H1 (cell line): ENCODE data around the gene PTX4. TPM values are rescaled to one million over a fixed set of nuclear protein-coding genes. Genes with fewer than 3 reads are reported as not detected.

Experiments
- CBX5 ChIP-seq: fragments of 300-800, 300-1000 bp; sonication (generic); IDR thresholded peaks from 2 replicates; pipeline ENCODE4 v1.7.1; 2016; ENCODE audit warnings: antibody characterized with exemption, low read length, low read depth
- CHD2 ChIP-seq: IDR thresholded peaks from 2 replicates; pipeline ENCODE4 v1.6.1; 2012; ENCODE audit warnings: low read length, improper control_type of control experiment
- CREB1 ChIP-seq: IDR thresholded peaks from 2 replicates; pipeline ENCODE4 v1.6.1; 2012; ENCODE audit warnings: inconsistent platforms
- JUN ChIP-seq: IDR thresholded peaks from 2 replicates; pipeline ENCODE4 v1.6.1; 2011; ENCODE audit warnings: low read depth, mild to moderate bottlenecking, improper control_type of control experiment, low read length
- MAFK ChIP-seq: IDR thresholded peaks from 2 replicates; pipeline ENCODE4 v1.6.1; 2012; ENCODE audit warnings: low read depth, mild to moderate bottlenecking, improper control_type of control experiment, low read length
- PHF8 ChIP-seq: fragments of 200-600 bp; sonication (generic); conservative IDR thresholded peaks from 2 replicates; pipeline ENCODE4 v1.7.1; 2012; ENCODE audit warnings: low read depth, mild to moderate bottlenecking, inconsistent platforms, low read length, moderate library complexity
- POLR2AphosphoS5 ChIP-seq: IDR thresholded peaks from 2 replicates; pipeline ENCODE4 v1.6.1; 2011; ENCODE audit warnings: low read depth, low read length
- SAP30 ChIP-seq: fragments of 300-600 bp; sonication (generic); IDR thresholded peaks from 2 replicates; pipeline ENCODE4 v1.7.1; 2012; ENCODE audit warnings: low read length, moderate library complexity, mild to moderate bottlenecking, inconsistent platforms; ENCODE audit not compliant: insufficient read depth, insufficient replicate concordance
- SP1 ChIP-seq: IDR thresholded peaks from 2 replicates; pipeline ENCODE4 v1.6.1; 2011; ENCODE audit warnings: low read depth, low read length
- polyA plus RNA-seq, 7 experiments: library from polyadenylated mRNA; depleted of rRNA in 3 of 7; stranded (reverse) in 5 of 7; unstranded in 2 of 7; fragments of >200 nt in 5 of 7; fragments of 200-250 nt in 2 of 7; gene quantifications; 1 replicate in 5 of 7; 2 replicates in 1 of 7; 4 replicates in 1 of 7; pipeline versions ENCODE4 v1.2.1 to v1.2.3, GENCODE V29; 2011 to 2013; ENCODE audit warnings: missing spikeins in 2 of 7, mixed read lengths in 2 of 7
- total RNA-seq: library from RNA; stranded (reverse); fragmentation: NEBNext Ultra II Directional; extraction: Animal tissue kit (Norgen Biotek cat#: 25700); gene quantifications from 2 replicates; pipeline ENCODE4 v1.2.1, GENCODE V29; 2021

Gene PTX4
- total and polyA plus RNA-seq, 2 of the 8 experiments (the other 6 are each of a cell fraction or from before 2014, with no cell fraction given) = not detected

DNA sequence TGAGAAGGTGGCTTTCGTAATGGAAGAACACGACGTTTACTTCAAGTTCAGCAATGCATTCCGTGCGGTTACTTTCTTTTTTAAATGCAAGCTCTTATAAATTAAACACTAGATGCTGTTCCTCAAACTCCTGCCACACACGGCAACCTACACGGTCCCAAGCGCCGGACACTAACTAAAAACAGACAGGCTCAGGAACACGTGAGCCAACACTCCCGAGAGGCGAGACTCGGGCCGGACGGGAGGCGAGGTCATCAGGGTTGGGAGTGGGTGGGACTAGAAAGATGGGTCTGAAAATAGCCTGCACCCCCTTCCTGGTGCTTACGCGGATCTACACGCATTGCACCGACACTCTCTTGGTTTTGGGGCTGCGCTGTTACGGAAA is 20.3 kb downstream of the PTX4 start (continued):
- TF ChIP-seq SAP30 (no peak), CBX5 (no peak), SP1 (no peak), POLR2AphosphoS5 (no peak), MAFK (no peak), CREB1 (no peak), JUN (no peak), PHF8 (no peak), CHD2 (no peak)
